Head of caudate nucleus (tissue), 42 donors: ENCODE data around the gene HDGF.

Experiments
- DNase-seq, 42 donors: peaks; one replicate each; pipeline versions ENCODE4 v3.0.0 to v3.0.0-alpha.2; 2020 to 2021; ENCODE audit warnings: mixed read lengths in 7 of 42
- intact Hi-C: fragments of 100-400 bp; cut with DNase I; formaldehyde crosslinking; loops from one replicate; pipeline ENCODE4 v1.15.0; 2022

HDGF gene

GRCh38 chr1:156707417-156708217 is 43.9 kb downstream of the HDGF start:
- no peak for DNase-seq
- intact Hi-C loops = no loop called here

GRCh38 chr1:156706657-156707416 is 44.6 kb downstream of the HDGF start:
- intact Hi-C loops = no loop called here
- peak in 38 of 42 donors; percentile 13 to 74 (median 46) for DNase-seq

- peak in 41 of 42 donors; percentile 45 to 87 (median 70) for DNase-seq
- intact Hi-C loops = no loop called here
These were observed 45.4 kb downstream of the HDGF start for GRCh38 chr1:156705918-156706656.

- intact Hi-C loops = no loop called here
- peak in 11 of 42 donors; percentile 4 to 47 (median 24) for DNase-seq
These were observed 46.1 kb downstream of the HDGF start, which contains the start of gene CRABP2 for GRCh38 chr1:156705321-156705917. Gene CRABP2 (minus strand): TSS chr1:156705583. CDS start chr1:156705446, 137 bp downstream.

- intact Hi-C loops = no loop called here
- peak in 33 of 42 donors; percentile 15 to 62 (median 34) for DNase-seq
These were observed 46.5 kb downstream of the HDGF start for GRCh38 chr1:156704930-156705320.

GRCh38 chr1:156704166-156704711 is 47.2 kb downstream of the HDGF start:
- intact Hi-C loops = no loop called here

GRCh38 chr1:156703741-156704140 is 47.7 kb downstream of the HDGF start:
- no peak for DNase-seq
- intact Hi-C loops = no loop called here

More at GRCh38 chr1:156704166-156704711, 47.2 kb downstream of the HDGF start:
- DNase-seq = no peak

GRCh38 chr1:156703336-156703735 is 48.1 kb downstream of the HDGF start:
- intact Hi-C loops = no loop called here
- no peak for DNase-seq

GRCh38 chr1:156700736-156701531 is 50.5 kb downstream of the HDGF start:
- intact Hi-C loops = no loop called here
- no peak for DNase-seq

- no peak for DNase-seq
- intact Hi-C loops = no loop called here
These were observed 52.5 kb downstream of the HDGF start for GRCh38 chr1:156698995-156699394.

- DNase-seq = no peak
- intact Hi-C loops = no loop called here
These were observed 54.0 kb downstream of the HDGF start for GRCh38 chr1:156697481-156697880.

- intact Hi-C loops = no loop called here
- DNase-seq = no peak
These were observed 54.7 kb downstream of the HDGF start for GRCh38 chr1:156696755-156697154.

- DNase-seq = no peak
- intact Hi-C loops = no loop called here
These were observed 56.8 kb downstream of the HDGF start for GRCh38 chr1:156694690-156694962.

GRCh38 chr1:156693848-156694689 is 57.4 kb downstream of the HDGF start:
- intact Hi-C loops = no loop called here
- no peak for DNase-seq

- intact Hi-C loops = no loop called here
- DNase-seq = no peak
These were observed 58.3 kb downstream of the HDGF start for GRCh38 chr1:156692925-156693847.

- no peak for DNase-seq
- intact Hi-C loops = no loop called here
These were observed 59.0 kb downstream of the HDGF start for GRCh38 chr1:156692441-156692924.
